Measurements from ENCODE around the gene GFER. TPM values are rescaled to one million over a fixed set of nuclear protein-coding genes. Genes with fewer than 3 reads are reported as not detected.
A peak's percentile ranks its signal among the peaks of the same experiment; 100 is the strongest.

The GFER gene
- total RNA-seq, 2 experiments from 2014 or later = 27.2 to 30.5 TPM

GRCh38 chr16:2015117-2015946 lies 31.3 kb downstream of the GFER start:
- no peak overlapping the region for H3K27ac Mint-ChIP-seq
- no peak overlapping the region for H3K4me3 Mint-ChIP-seq
- H3K27me3 Mint-ChIP-seq (ENCODE audit: low read depth) = peaks cover 10% of the 10 kb centered on the region
- no peak for ATAC-seq
- no peaks in the 10 kb centered on the region for H3K9me3 Mint-ChIP-seq (ENCODE audit: insufficient read depth)
- no peak for DNase-seq
- H3K36me3 Mint-ChIP-seq (ENCODE audit: low read depth) = peaks cover under 1% of the 10 kb centered on the region
- peaks cover 2% of the 10 kb centered on the region for H3K4me1 Mint-ChIP-seq (ENCODE audit: low read depth)
- POLR2A ChIA-PET = no interaction called here
- CTCF ChIA-PET = interaction anchor here (1.6 to 2.0 kb wide), 3 partner anchors 11 to 140 kb away, joined by 4 to 10 read pairs (median 6); partner anchors contain the start of gene TRAF7

- Mint-ChIP-seq H3K27ac (no peak overlapping the region), H3K9me3 (ENCODE audit: insufficient read depth) (no peaks in the 10 kb centered on the region), H3K36me3 (ENCODE audit: low read depth) (no peaks in the 10 kb centered on the region), H3K27me3 (ENCODE audit: low read depth) (peaks cover 14% of the 10 kb centered on the region), H3K4me3 (no peak overlapping the region), H3K4me1 (ENCODE audit: low read depth) (no peaks in the 10 kb centered on the region)
- ATAC-seq (no peak), DNase-seq (no peak)
- CTCF ChIA-PET = interaction anchor here (1.0 to 2.0 kb wide), 7 partner anchors 8 to 139 kb away, joined by 3 to 10 read pairs (median 6); partner anchors contain the start of gene TRAF7
- POLR2A ChIA-PET = no interaction called here
Observed at GRCh38 chr16:2015947-2016208, 31.9 kb downstream of the GFER start.

- Mint-ChIP-seq H3K27me3 (ENCODE audit: low read depth) (peaks cover 14% of the 10 kb centered on the region), H3K36me3 (ENCODE audit: low read depth) (no peaks in the 10 kb centered on the region), H3K9me3 (ENCODE audit: insufficient read depth) (no peaks in the 10 kb centered on the region), H3K4me3 (no peak overlapping the region), H3K4me1 (ENCODE audit: low read depth) (no peaks in the 10 kb centered on the region), H3K27ac (no peak overlapping the region)
- ATAC-seq = peak; percentile 35
- ChIA-PET CTCF (interaction anchor here (1.0 to 2.0 kb wide), 7 partner anchors 8 to 139 kb away, joined by 3 to 10 read pairs (median 6); partner anchors contain the start of gene TRAF7), POLR2A (interaction anchor here (1.5 kb wide), 1 partner anchor 138 kb away, joined by 7 read pairs; the partner anchor contains the start of gene TRAF7)
- DNase-seq = no peak
Observed at GRCh38 chr16:2016407-2016922, 32.5 kb downstream of the GFER start.

GRCh38 chr16:2019518-2019920 lies 35.5 kb downstream of the GFER start, which contains the start of gene NPW:
TSS of gene NPW (plus strand) at chr16:2019785.
- peaks cover 17% of the 10 kb centered on the region for H3K4me1 Mint-ChIP-seq (ENCODE audit: low read depth)
- H3K9me3 Mint-ChIP-seq (ENCODE audit: insufficient read depth) = no peaks in the 10 kb centered on the region
- CTCF ChIA-PET = interaction anchor here (1.2 to 1.6 kb wide), 2 partner anchors 16 to 136 kb away, joined by 3 to 9 read pairs; partner anchors contain the start of gene TRAF7
- H3K27me3 Mint-ChIP-seq (ENCODE audit: low read depth) = peaks cover 20% of the 10 kb centered on the region
- ATAC-seq (no peak), DNase-seq (peak; percentile 38)
- H3K36me3 Mint-ChIP-seq (ENCODE audit: low read depth) = no peaks in the 10 kb centered on the region
- POLR2A ChIA-PET = interaction anchor here (2.0 kb wide), 1 partner anchor 136 kb away, joined by 7 read pairs; the partner anchor contains the start of gene TRAF7
- no peak within 1 kb of the TSS for H3K4me3 Mint-ChIP-seq
- no peak within 1 kb of the TSS for H3K27ac Mint-ChIP-seq

- no peak overlapping the region for H3K27ac Mint-ChIP-seq
- DNase-seq = no peak
- H3K27me3 Mint-ChIP-seq (ENCODE audit: low read depth) = peaks cover 22% of the 10 kb centered on the region
- ATAC-seq = no peak
- H3K4me3 Mint-ChIP-seq = no peak overlapping the region
- POLR2A ChIA-PET = interaction anchor here (2.0 kb wide), 1 partner anchor 135 kb away, joined by 7 read pairs; the partner anchor contains the start of gene TRAF7
- CTCF ChIA-PET = interaction anchor here (1.1 to 1.6 kb wide), 3 partner anchors 17 to 135 kb away, joined by 3 to 9 read pairs (median 5); partner anchors contain the start of gene TRAF7
- no peaks in the 10 kb centered on the region for H3K9me3 Mint-ChIP-seq (ENCODE audit: insufficient read depth)
- H3K4me1 Mint-ChIP-seq (ENCODE audit: low read depth) = peaks cover 17% of the 10 kb centered on the region
- H3K36me3 Mint-ChIP-seq (ENCODE audit: low read depth) = no peaks in the 10 kb centered on the region
Observed at GRCh38 chr16:2019921-2020831, 36.2 kb downstream of the GFER start.

- no peaks in the 10 kb centered on the region for H3K9me3 Mint-ChIP-seq (ENCODE audit: insufficient read depth)
- peak overlapping the region; percentile 63 for H3K27ac Mint-ChIP-seq
- H3K27me3 Mint-ChIP-seq (ENCODE audit: low read depth) = peaks cover 34% of the 10 kb centered on the region
- ChIA-PET POLR2A (interaction anchor here (0.7 to 1.5 kb wide), 5 partner anchors 52 to 229 kb away, joined by 3 to 14 read pairs (median 4); partner anchors contain the start of genes ECI1 and TRAF7), CTCF (interaction anchor here (0.6 to 4.2 kb wide), 13 partner anchors 9 to 241 kb away, joined by 3 to 73 read pairs (median 7); partner anchors contain the start of genes ECI1, NTHL1, PKD1 and TRAF7)
- ATAC-seq (peak; percentile 21), DNase-seq (no peak)
- no peaks in the 10 kb centered on the region for H3K36me3 Mint-ChIP-seq (ENCODE audit: low read depth)
- H3K4me1 Mint-ChIP-seq (ENCODE audit: low read depth) = peaks cover 27% of the 10 kb centered on the region
- peak overlapping the region; percentile 66 for H3K4me3 Mint-ChIP-seq
Observed at GRCh38 chr16:2022723-2023091, 38.7 kb downstream of the GFER start.

GRCh38 chr16:2023092-2024031 lies 39.4 kb downstream of the GFER start:
- CTCF ChIA-PET = interaction anchor here (0.6 to 4.2 kb wide), 15 partner anchors 10 to 240 kb away, joined by 3 to 73 read pairs (median 6); partner anchors contain the start of genes ECI1, NTHL1, PKD1 and TRAF7
- no peaks in the 10 kb centered on the region for H3K36me3 Mint-ChIP-seq (ENCODE audit: low read depth)
- H3K4me3 Mint-ChIP-seq = peak overlapping the region; percentile 66
- ATAC-seq (peak; percentile 81), DNase-seq (peak; percentile 96)
- peaks cover 40% of the 10 kb centered on the region for H3K27me3 Mint-ChIP-seq (ENCODE audit: low read depth)
- H3K4me1 Mint-ChIP-seq (ENCODE audit: low read depth) = peaks cover 27% of the 10 kb centered on the region
- POLR2A ChIA-PET = interaction anchor here (0.7 to 1.5 kb wide), 5 partner anchors 117 to 132 kb away, joined by 4 to 14 read pairs (median 4); partner anchors contain the start of gene TRAF7
- H3K27ac Mint-ChIP-seq = peak overlapping the region; percentile 82
- no peaks in the 10 kb centered on the region for H3K9me3 Mint-ChIP-seq (ENCODE audit: insufficient read depth)

- H3K9me3 Mint-ChIP-seq (ENCODE audit: insufficient read depth) = no peaks in the 10 kb centered on the region
- peak overlapping the region; percentile 58 for H3K27ac Mint-ChIP-seq
- ATAC-seq = no peak
- H3K27me3 Mint-ChIP-seq (ENCODE audit: low read depth) = peaks cover 38% of the 10 kb centered on the region
- CTCF ChIA-PET = interaction anchor here (1.6 to 4.2 kb wide), 4 partner anchors 20 to 132 kb away, joined by 4 to 73 read pairs (median 6); partner anchors contain the start of genes PKD1 and TRAF7
- POLR2A ChIA-PET = interaction anchor here (1.3 to 1.5 kb wide), 2 partner anchors 117 to 131 kb away, joined by 4 to 6 read pairs; partner anchors contain the start of gene TRAF7
- H3K36me3 Mint-ChIP-seq (ENCODE audit: low read depth) = no peaks in the 10 kb centered on the region
- no peak for DNase-seq
- peaks cover 27% of the 10 kb centered on the region for H3K4me1 Mint-ChIP-seq (ENCODE audit: low read depth)
- no peak overlapping the region for H3K4me3 Mint-ChIP-seq
Observed at GRCh38 chr16:2024032-2024420, 40.0 kb downstream of the GFER start.

GRCh38 chr16:2025251-2025650 lies 41.3 kb downstream of the GFER start:
- ChIA-PET POLR2A (interaction anchor here (1.3 to 1.5 kb wide), 2 partner anchors 115 to 130 kb away, joined by 4 to 6 read pairs; partner anchors contain the start of gene TRAF7), CTCF (interaction anchor here (1.1 to 4.2 kb wide), 4 partner anchors 11 to 130 kb away, joined by 4 to 73 read pairs (median 4); partner anchors contain the start of gene TRAF7)
- H3K27me3 Mint-ChIP-seq (ENCODE audit: low read depth) = peaks cover 34% of the 10 kb centered on the region
- H3K4me3 Mint-ChIP-seq = peak overlapping the region; percentile 31
- DNase-seq (no peak), ATAC-seq (no peak)
- H3K9me3 Mint-ChIP-seq (ENCODE audit: insufficient read depth) = no peaks in the 10 kb centered on the region
- peak overlapping the region; percentile 60 for H3K27ac Mint-ChIP-seq
- H3K4me1 Mint-ChIP-seq (ENCODE audit: low read depth) = peaks cover 27% of the 10 kb centered on the region
- H3K36me3 Mint-ChIP-seq (ENCODE audit: low read depth) = no peaks in the 10 kb centered on the region

- H3K4me3 Mint-ChIP-seq = peak overlapping the region; percentile 31
- ChIA-PET CTCF (interaction anchor here (1.1 kb wide), 1 partner anchor 12 kb away, joined by 4 read pairs; no protein-coding TSS in a partner anchor), POLR2A (no interaction called here)
- peaks cover 27% of the 10 kb centered on the region for H3K4me1 Mint-ChIP-seq (ENCODE audit: low read depth)
- DNase-seq (no peak), ATAC-seq (no peak)
- no peaks in the 10 kb centered on the region for H3K36me3 Mint-ChIP-seq (ENCODE audit: low read depth)
- H3K27me3 Mint-ChIP-seq (ENCODE audit: low read depth) = peaks cover 29% of the 10 kb centered on the region
- H3K27ac Mint-ChIP-seq = no peak overlapping the region
- H3K9me3 Mint-ChIP-seq (ENCODE audit: insufficient read depth) = no peaks in the 10 kb centered on the region
Observed at GRCh38 chr16:2025878-2026460, 42.0 kb downstream of the GFER start.
